Measurements from ENCODE around the gene MAN1C1. TPM values are rescaled to one million over a fixed set of nuclear protein-coding genes. Genes with fewer than 3 reads are reported as not detected.

MAN1C1 gene
- total RNA-seq, 6 experiments from 2014 or later: 10.7 to 38.8 (median 21.0) TPM

DNA sequence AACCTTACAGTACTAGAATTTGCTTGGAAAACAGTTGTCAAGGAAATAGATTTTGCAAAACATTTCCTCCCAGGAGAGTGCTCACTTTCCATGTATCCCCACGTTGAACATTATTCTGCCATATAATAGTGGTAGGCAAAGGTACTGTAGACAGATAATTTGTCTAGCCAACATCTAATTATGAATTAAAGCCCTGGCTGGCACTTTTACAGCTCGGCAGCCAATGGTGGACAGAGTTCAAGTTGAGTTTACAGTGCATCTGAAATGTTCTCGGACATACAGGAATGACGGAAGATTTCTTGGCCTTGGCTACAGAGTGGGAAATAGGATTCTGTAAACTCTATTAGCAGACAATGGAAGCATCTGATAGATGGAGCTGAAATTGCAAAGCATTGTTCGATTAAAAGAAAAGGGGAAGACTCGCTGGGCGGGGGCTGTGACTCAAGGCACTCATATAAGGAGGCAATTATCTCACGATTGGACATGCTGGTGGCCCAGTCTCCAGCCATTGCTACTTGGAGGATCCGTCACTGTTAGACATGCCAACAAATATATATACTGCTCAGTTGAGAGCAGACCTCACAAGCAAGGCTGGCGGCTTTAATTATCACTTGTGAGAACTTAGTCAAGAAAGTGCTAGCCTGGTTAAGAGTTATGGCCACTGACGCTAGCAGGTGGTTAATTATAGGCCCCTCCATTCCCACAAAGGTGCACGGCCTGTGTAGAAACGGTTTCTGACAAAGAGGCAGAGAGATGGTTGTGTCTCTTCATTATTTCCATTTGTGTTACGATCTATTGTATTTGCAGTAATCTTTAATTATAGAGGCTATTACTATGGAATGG lies 48.0 kb downstream of the MAN1C1 start:
- DNase-seq: no peak
- 83% methylated on average over 10 of the region's 14 CpGs for WGBS (ENCODE audit: insufficient coverage, low coverage, low lambda C conversion rate, missing lambda C conversion rate)
- H3K27me3 ChIP-seq: no peaks in the 10 kb centered on the region
- H3K9me3 ChIP-seq: no peaks in the 10 kb centered on the region
- no peak for TF ChIP-seq POLR2A (IDR thresholded peaks at IDR 0.05)
- TF ChIP-seq, protein P1, sequence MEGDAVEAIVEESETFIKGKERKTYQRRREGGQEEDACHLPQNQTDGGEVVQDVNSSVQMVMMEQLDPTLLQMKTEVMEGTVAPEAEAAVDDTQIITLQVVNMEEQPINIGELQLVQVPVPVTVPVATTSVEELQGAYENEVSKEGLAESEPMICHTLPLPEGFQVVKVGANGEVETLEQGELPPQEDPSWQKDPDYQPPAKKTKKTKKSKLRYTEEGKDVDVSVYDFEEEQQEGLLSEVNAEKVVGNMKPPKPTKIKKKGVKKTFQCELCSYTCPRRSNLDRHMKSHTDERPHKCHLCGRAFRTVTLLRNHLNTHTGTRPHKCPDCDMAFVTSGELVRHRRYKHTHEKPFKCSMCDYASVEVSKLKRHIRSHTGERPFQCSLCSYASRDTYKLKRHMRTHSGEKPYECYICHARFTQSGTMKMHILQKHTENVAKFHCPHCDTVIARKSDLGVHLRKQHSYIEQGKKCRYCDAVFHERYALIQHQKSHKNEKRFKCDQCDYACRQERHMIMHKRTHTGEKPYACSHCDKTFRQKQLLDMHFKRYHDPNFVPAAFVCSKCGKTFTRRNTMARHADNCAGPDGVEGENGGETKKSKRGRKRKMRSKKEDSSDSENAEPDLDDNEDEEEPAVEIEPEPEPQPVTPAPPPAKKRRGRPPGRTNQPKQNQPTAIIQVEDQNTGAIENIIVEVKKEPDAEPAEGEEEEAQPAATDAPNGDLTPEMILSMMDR (IDR thresholded peaks at IDR 0.05): no peak
- no peaks in the 10 kb centered on the region for H3K36me3 ChIP-seq
- ATAC-seq: peak; percentile 31 to 76 (median 58)
- intact Hi-C loops (cut with DNase I): no loop called here
- no peak overlapping the region for H3K27ac ChIP-seq
- no peaks in the 10 kb centered on the region for H3K4me1 ChIP-seq
- H3K4me3 ChIP-seq: no peak overlapping the region

DNA sequence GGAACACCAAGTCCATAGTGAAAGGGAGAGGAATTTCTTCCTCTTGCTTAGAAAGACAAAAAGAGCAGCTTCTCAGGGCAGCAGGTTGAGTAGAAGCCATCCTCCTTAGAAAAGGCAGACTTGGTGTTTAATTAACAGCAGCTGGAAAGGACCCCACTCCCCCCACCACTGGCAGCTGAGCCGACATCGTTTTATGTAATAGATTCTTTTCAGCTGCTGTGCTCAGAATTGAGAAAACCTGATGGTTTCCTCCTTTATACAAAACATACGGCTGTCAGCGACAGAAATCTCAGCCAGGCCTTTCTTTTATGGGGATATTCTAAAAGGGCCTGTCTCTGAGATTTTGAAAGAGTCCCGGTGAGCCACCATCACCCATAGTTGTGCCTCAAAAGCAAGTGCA lies 49.9 kb downstream of the MAN1C1 start:
- DNase-seq: no peak

DNA sequence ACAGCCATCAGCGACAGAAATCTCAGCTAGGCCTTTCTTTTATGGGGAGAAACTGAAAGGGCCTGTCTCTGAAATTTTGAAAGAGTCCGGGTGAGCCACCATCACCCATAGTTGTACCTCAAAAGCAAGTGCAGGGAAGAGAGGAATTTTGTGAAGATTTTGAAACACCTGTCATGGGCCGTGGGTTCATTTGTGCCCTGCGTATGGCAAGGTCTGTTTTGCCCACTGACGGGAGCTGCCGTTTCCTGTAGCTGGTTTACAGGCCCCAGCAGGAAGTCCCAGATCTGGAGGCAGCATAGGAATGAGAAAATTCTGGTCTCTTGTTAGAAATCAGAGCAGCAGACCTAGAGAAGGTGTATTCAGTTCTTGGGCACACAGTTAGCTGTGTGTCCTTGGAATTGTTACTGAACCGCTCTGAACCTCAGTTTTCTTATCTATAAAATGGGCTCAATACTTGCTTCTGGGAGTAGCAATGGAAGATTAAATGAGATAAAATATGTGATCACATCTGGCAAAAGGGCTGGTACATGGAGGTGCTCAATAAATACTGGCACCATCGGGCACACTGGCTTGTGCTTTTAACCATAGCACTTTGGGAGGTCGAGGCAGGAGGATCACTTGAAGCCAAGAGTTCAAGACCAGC lies 52.5 kb downstream of the MAN1C1 start:
- Histone ChIP-seq H3K4me1 (peaks cover 0 to 12% (median 5%) of the 10 kb centered on the region in 4 donors), H3K27me3 (no peaks in the 10 kb centered on the region), H3K36me3 (no peaks in the 10 kb centered on the region), H3K9me3 (no peaks in the 10 kb centered on the region), H3K4me3 (no peak overlapping the region), H3K27ac (no peak overlapping the region)
- no peak for TF ChIP-seq POLR2A (IDR thresholded peaks at IDR 0.05)
- 76% methylated on average over 7 of the region's 9 CpGs for WGBS (ENCODE audit: insufficient coverage, low coverage, low lambda C conversion rate, missing lambda C conversion rate)
- DNase-seq (no peak), ATAC-seq (no peak)
- intact Hi-C loops (cut with DNase I): no loop called here

More for the DNA sequence above, 49.9 kb downstream of the MAN1C1 start:
- Histone ChIP-seq H3K27me3 (no peaks in the 10 kb centered on the region), H3K4me1 (peaks cover 0 to 3% (median under 1%) of the 10 kb centered on the region in 4 donors), H3K27ac (no peak overlapping the region), H3K9me3 (no peaks in the 10 kb centered on the region), H3K4me3 (no peak overlapping the region), H3K36me3 (no peaks in the 10 kb centered on the region)
- intact Hi-C loops (cut with DNase I): no loop called here
- TF ChIP-seq POLR2A (IDR thresholded peaks at IDR 0.05): no peak
- TF ChIP-seq, protein P1 (IDR thresholded peaks at IDR 0.05): no peak
- 87% methylated on average over 5 of the region's 5 CpGs for WGBS (ENCODE audit: insufficient coverage, low coverage, low lambda C conversion rate, missing lambda C conversion rate)
- no peak for ATAC-seq

DNA sequence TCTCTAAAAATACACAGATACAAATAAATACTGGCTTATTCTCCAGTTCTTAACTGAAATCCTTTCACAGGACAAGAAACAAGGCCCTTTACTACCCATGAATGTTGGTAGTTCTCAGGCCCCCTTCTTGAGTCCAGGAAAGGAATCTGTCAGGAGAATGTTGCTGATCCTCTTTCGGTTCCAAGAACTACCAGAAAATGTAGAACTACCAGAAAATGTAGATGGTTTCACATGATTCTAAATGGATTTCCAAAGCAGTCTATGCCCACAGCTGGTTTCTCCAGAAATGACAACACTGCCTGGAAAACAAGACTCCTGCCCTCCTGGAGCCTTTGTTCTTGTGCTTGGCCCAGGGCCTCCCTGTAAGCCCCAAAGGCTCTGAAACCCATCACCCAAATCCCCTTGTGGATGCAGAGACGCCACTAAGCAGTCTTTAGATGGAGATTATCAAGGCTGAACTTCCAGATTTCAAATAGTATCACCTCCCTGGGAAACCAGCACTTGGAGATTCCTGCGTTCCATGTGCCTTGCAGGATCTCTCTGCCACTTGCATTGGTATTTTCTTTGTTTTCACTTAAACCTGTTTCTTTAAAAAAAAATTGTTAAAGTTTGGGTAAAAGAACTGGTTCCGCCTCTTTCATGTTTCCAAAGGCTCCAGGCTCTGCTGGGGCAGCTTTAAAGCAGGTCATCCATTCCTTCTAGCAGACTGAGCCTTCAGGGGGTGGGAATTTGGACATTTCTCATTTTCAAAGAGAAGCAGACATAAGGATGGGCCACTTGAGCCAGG lies 53.4 kb downstream of the MAN1C1 start:
- ATAC-seq (no peak), DNase-seq (no peak)
- H3K9me3 ChIP-seq: no peaks in the 10 kb centered on the region
- H3K4me1 ChIP-seq: peaks cover 0 to 12% (median 5%) of the 10 kb centered on the region in 4 donors
- H3K4me3 ChIP-seq: no peak overlapping the region
- no peaks in the 10 kb centered on the region for H3K36me3 ChIP-seq
- H3K27me3 ChIP-seq: no peaks in the 10 kb centered on the region
- intact Hi-C loops (cut with DNase I): no loop called here
- WGBS (ENCODE audit: insufficient coverage, low coverage, low lambda C conversion rate, missing lambda C conversion rate): 92% methylated on average over 3 of the region's 4 CpGs
- no peak for TF ChIP-seq POLR2A (IDR thresholded peaks at IDR 0.05)
- TF ChIP-seq, protein P1 (IDR thresholded peaks at IDR 0.05): no peak
- H3K27ac ChIP-seq: peak overlapping the region in 1 of 3 donors; percentile 20
